ENCODE data around the gene SH2D1B.
"Not testable (repeated sequence)": the region's sequence is repeated elsewhere in the genome, so short reads cannot be mapped to it uniquely, and the experiment has no call there.

Gene SH2D1B

GRCh38 chr1:162412002-162412401 lies at the start of gene SH2D1B:
Gene SH2D1B (minus strand): TSS chr1:162412136. CDS start chr1:162412016, 120 bp downstream.
- DNase-seq: no peak

GRCh38 chr1:162458236-162458635 lies 46.3 kb upstream of the SH2D1B start:
- no peak for DNase-seq

- no peak for DNase-seq
Observed at GRCh38 chr1:162456323-162456722, 44.4 kb upstream of the SH2D1B start.

GRCh38 chr1:162454361-162454760 lies 42.4 kb upstream of the SH2D1B start:
- not testable (repeated sequence) for DNase-seq

GRCh38 chr1:162446946-162447345 lies 35.0 kb upstream of the SH2D1B start:
- no peak for DNase-seq

GRCh38 chr1:162444903-162445302 lies 33.0 kb upstream of the SH2D1B start:
- DNase-seq: no peak

GRCh38 chr1:162432977-162433713 lies 21.2 kb upstream of the SH2D1B start:
- not testable (repeated sequence) for DNase-seq

GRCh38 chr1:162430583-162430982 lies 18.6 kb upstream of the SH2D1B start:
- no peak for DNase-seq

GRCh38 chr1:162422662-162423375 lies 10.9 kb upstream of the SH2D1B start:
- no peak for DNase-seq

GRCh38 chr1:162421258-162422164 lies 9.6 kb upstream of the SH2D1B start:
- DNase-seq: no peak

- DNase-seq: no peak
Observed at GRCh38 chr1:162420120-162420519, 8.2 kb upstream of the SH2D1B start.

- not testable (repeated sequence) for DNase-seq
Observed at GRCh38 chr1:162419450-162419931, 7.6 kb upstream of the SH2D1B start.

- DNase-seq: not testable (repeated sequence)
Observed at GRCh38 chr1:162418584-162418983, 6.6 kb upstream of the SH2D1B start.

- no peak for DNase-seq
Observed at GRCh38 chr1:162417650-162418049, 5.7 kb upstream of the SH2D1B start.

- no peak for DNase-seq
Observed at GRCh38 chr1:162416909-162417308, 5.0 kb upstream of the SH2D1B start.

- no peak for DNase-seq
Observed at GRCh38 chr1:162416215-162416614, 4.3 kb upstream of the SH2D1B start.

- no peak for DNase-seq
Observed at GRCh38 chr1:162407539-162407938, 4.4 kb downstream of the SH2D1B start.

- DNase-seq: no peak
Observed at GRCh38 chr1:162406811-162407210, 5.1 kb downstream of the SH2D1B start.

- no peak for DNase-seq
Observed at GRCh38 chr1:162405800-162406199, 6.1 kb downstream of the SH2D1B start.

GRCh38 chr1:162404550-162405160 lies 7.3 kb downstream of the SH2D1B start:
- no peak for DNase-seq

GRCh38 chr1:162400790-162401355 lies 11.1 kb downstream of the SH2D1B start:
- DNase-seq: no peak

- DNase-seq: no peak
Observed at GRCh38 chr1:162398999-162399580, 12.8 kb downstream of the SH2D1B start.

Measured in NCI-H524 treated with DMSO at 0.1 percent for 48 hours (cell line).